ENCODE results near the gene RNF151. TPM values are rescaled to one million over a fixed set of nuclear protein-coding genes. Genes with fewer than 3 reads are reported as not detected.

Gene RNF151
- not detected in 2 replicates for polyA plus RNA-seq

GRCh38 chr16:1966460-1966859 lies at the start of gene RNF151:
RNF151 (plus strand) TSS chr16:1966856; CDS start chr16:1966882, 26 bp downstream.

GRCh38 chr16:1918351-1919326 lies 48.0 kb upstream of the RNF151 start, which contains the start of gene HS3ST6:
HS3ST6 (minus strand) TSS chr16:1918415; CDS start chr16:1918323, 92 bp downstream.

GRCh38 chr16:1942810-1943726 lies 23.6 kb upstream of the RNF151 start, which contains the start of gene MSRB1:
MSRB1 (minus strand) TSS chr16:1943199; CDS start chr16:1943156, 43 bp downstream.

GRCh38 chr16:1959269-1960039 lies 7.2 kb upstream of the RNF151 start, which contains the start of gene NDUFB10:
NDUFB10 (plus strand) TSS chr16:1959538; CDS start chr16:1959625, 87 bp downstream.

GRCh38 chr16:1964506-1965395 lies 1.9 kb upstream of the RNF151 start, which contains the start of gene RPS2:
RPS2 (minus strand) TSS chr16:1964826; CDS start chr16:1964625, 201 bp downstream.

GRCh38 chr16:1971796-1972489 lies 5.3 kb downstream of the RNF151 start, which contains the start of gene TBL3:
TBL3 (plus strand) TSS chr16:1972053; CDS start chr16:1972165, 112 bp downstream.

GRCh38 chr16:1981398-1981836 lies 14.8 kb downstream of the RNF151 start, which contains the start of gene NOXO1:
NOXO1 (minus strand) TSS chr16:1981469; CDS start chr16:1981179, 290 bp downstream.

GRCh38 chr16:1983544-1984346 lies 17.1 kb downstream of the RNF151 start, which contains the start of gene GFER:
GFER (plus strand) TSS chr16:1984193; CDS start chr16:1984219, 26 bp downstream.

GRCh38 chr16:1989209-1990100 lies 22.8 kb downstream of the RNF151 start, which contains the start of gene SYNGR3:
SYNGR3 (plus strand) TSS chr16:1989970; CDS start chr16:1990103, 133 bp downstream.

GRCh38 chr16:2009791-2010510 lies 43.3 kb downstream of the RNF151 start, which contains the start of gene ZNF598:
ZNF598 (minus strand) TSS chr16:2009821.

Other genes starting within 250 kb of the RNF151 start
- gene NME3, start 195.3 kb upstream of the RNF151 start, polyA plus RNA-seq: 23.9 and 25.4 TPM in 2 replicates
- not detected in 2 replicates for gene EME2, start 194.0 kb upstream of the RNF151 start, polyA plus RNA-seq
- gene MRPS34, start 193.7 kb upstream of the RNF151 start, polyA plus RNA-seq: 18.2 and 21.2 TPM in 2 replicates
- 1.1 and 4.5 TPM in 2 replicates for gene SPSB3, start 184.3 kb upstream of the RNF151 start, polyA plus RNA-seq
- gene NUBP2, start 183.9 kb upstream of the RNF151 start, polyA plus RNA-seq: 5.2 and 6.6 TPM in 2 replicates
- gene IGFALS, start 173.2 kb upstream of the RNF151 start, polyA plus RNA-seq: not detected in 2 replicates
- gene HAGH, start 140.0 kb upstream of the RNF151 start, polyA plus RNA-seq: 42.1 and 49.0 TPM in 2 replicates
- gene FAHD1, start 139.7 kb upstream of the RNF151 start, polyA plus RNA-seq: 18.6 and 20.8 TPM in 2 replicates
- gene MEIOB, start 94.7 kb upstream of the RNF151 start, polyA plus RNA-seq: not detected in 2 replicates
- not detected in 2 replicates for gene HS3ST6, start 48.4 kb upstream of the RNF151 start, polyA plus RNA-seq
- gene MSRB1, start 23.7 kb upstream of the RNF151 start, polyA plus RNA-seq: 0.78 and 0.87 TPM in 2 replicates
- not detected in 2 replicates for gene RPL3L, start 12.2 kb upstream of the RNF151 start, polyA plus RNA-seq
- gene NDUFB10, start 7.3 kb upstream of the RNF151 start, polyA plus RNA-seq: 199 and 231 TPM in 2 replicates
- 110 and 121 TPM in 2 replicates for gene RPS2, start 2.0 kb upstream of the RNF151 start, polyA plus RNA-seq
- gene TBL3, start 5.2 kb downstream of the RNF151 start, polyA plus RNA-seq: 1.8 and 5.1 TPM in 2 replicates
- not detected in 2 replicates for gene NOXO1, start 14.6 kb downstream of the RNF151 start, polyA plus RNA-seq
- gene GFER, start 17.3 kb downstream of the RNF151 start, polyA plus RNA-seq: 1.4 and 2.1 TPM in 2 replicates
- 80.6 and 82.4 TPM in 2 replicates for gene SYNGR3, start 23.1 kb downstream of the RNF151 start, polyA plus RNA-seq
- gene ZNF598, start 43.0 kb downstream of the RNF151 start, polyA plus RNA-seq: 0.11 and 0.16 TPM in 2 replicates
- not detected in 2 replicates for gene NPW, start 52.9 kb downstream of the RNF151 start, polyA plus RNA-seq
- 1.0 and 1.3 TPM in 2 replicates for gene NHERF2, start 60.0 kb downstream of the RNF151 start, polyA plus RNA-seq
- 8.1 and 19.5 TPM in 2 replicates for gene NTHL1, start 81.0 kb downstream of the RNF151 start, polyA plus RNA-seq
- gene TSC2, start 81.1 kb downstream of the RNF151 start, polyA plus RNA-seq: 31.7 and 32.6 TPM in 2 replicates
- 0.20 and 3.1 TPM in 2 replicates for gene PKD1, start 169.0 kb downstream of the RNF151 start, polyA plus RNA-seq
- gene RAB26, start 181.8 kb downstream of the RNF151 start, polyA plus RNA-seq: 15.1 TPM in 1 of 2 replicates, not detected in the other
- gene TRAF7, start 188.9 kb downstream of the RNF151 start, polyA plus RNA-seq: 0.74 and 1.9 TPM in 2 replicates
- gene CASKIN1, start 229.7 kb downstream of the RNF151 start, polyA plus RNA-seq: 0.04 TPM in 1 of 2 replicates, not detected in the other
- gene MLST8, start 238.6 kb downstream of the RNF151 start, polyA plus RNA-seq: 1.9 and 3.1 TPM in 2 replicates
- gene BRICD5, start 244.0 kb downstream of the RNF151 start, polyA plus RNA-seq: 0.97 TPM in 1 of 2 replicates, not detected in the other
- 4.0 and 14.8 TPM in 2 replicates for gene PGP, start 248.0 kb downstream of the RNF151 start, polyA plus RNA-seq

Measured in Purkinje cell (primary cell).